Stimulated activated effector memory CD8-positive, alpha-beta T cell treated with anti-CD3 and anti-CD28 coated beads, Interleukin-12 subunit alpha, Interleukin-12 subunit beta, amount 100 ng/mL, for 72 hours (primary cell): Measurements from ENCODE around the gene PICALM.
A peak's percentile ranks its signal among the peaks of the same experiment; 100 is the strongest.

Source experiments
- ATAC-seq: fragments of 150-1000 bp; cut with Tn5 transposase; 2 replicates; pipeline ENCODE4 v1.10.0; 2021
- DNase-seq, 2 donors: peaks; one replicate each; pipeline ENCODE4 v3.0.0; 2021 to 2022; ENCODE audit warnings: low spot score in 2 of 2
- H3K27ac Mint-ChIP-seq: one replicate; pipeline ENCODE4 v1.8.0; 2022; ENCODE audit warnings: mild to moderate bottlenecking, mixed read lengths
- H3K36me3 Mint-ChIP-seq: one replicate; pipeline ENCODE4 v1.8.0; 2022; ENCODE audit warnings: mild to moderate bottlenecking, mixed read lengths
- H3K4me1 Mint-ChIP-seq: one replicate; pipeline ENCODE4 v1.8.0; 2022; ENCODE audit warnings: mixed read lengths
- H3K4me3 Mint-ChIP-seq: one replicate; pipeline ENCODE4 v1.8.0; 2022; ENCODE audit warnings: mild to moderate bottlenecking, mixed read lengths
- H3K9me3 Mint-ChIP-seq: one replicate; pipeline ENCODE4 v1.8.0; 2022; ENCODE audit warnings: mixed read lengths

PICALM gene

DNA sequence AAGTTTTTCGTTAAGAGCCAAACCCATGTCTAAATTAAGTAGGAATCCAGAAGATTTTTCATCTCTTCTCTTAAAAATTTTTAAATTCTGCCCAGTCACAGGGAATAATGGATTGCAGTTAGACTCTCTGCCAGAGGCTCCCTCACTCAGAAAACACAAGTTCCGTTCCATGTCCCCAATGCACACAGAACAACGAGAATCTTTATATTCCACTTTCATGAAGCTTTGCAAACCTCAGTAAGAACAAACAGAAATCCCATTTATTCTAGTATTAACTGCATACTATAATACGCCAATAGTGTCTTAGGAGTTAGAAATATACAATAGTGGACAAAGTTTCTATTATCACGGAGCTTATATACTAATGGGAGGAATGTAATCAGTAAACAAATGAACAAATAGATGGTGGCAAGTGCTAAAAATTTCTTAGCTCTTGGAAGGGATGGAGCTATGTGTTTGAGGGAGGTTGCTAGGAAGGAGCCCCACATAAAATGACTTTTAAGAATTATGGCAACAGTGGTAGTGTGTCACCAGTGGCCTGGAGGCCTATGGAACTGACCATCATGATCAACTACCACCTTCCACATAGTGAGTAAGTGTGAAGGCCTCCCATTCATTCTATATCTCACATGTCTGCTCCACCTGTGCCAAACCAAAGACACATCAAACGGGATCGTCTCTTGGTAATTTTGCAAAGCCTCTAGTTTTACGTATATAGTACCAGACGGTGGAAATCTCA, 24.9 kb downstream of the PICALM start:
- Mint-ChIP-seq H3K27ac (peak overlapping the region; percentile 39), H3K36me3 (peaks cover 67% of the 10 kb centered on the region), H3K4me3 (peak overlapping the region; percentile 60), H3K9me3 (no peaks in the 10 kb centered on the region), H3K4me1 (peaks cover 80% of the 10 kb centered on the region)
- ATAC-seq: no peak
- peak in 1 of 2 donors; percentile 46 for DNase-seq

DNA sequence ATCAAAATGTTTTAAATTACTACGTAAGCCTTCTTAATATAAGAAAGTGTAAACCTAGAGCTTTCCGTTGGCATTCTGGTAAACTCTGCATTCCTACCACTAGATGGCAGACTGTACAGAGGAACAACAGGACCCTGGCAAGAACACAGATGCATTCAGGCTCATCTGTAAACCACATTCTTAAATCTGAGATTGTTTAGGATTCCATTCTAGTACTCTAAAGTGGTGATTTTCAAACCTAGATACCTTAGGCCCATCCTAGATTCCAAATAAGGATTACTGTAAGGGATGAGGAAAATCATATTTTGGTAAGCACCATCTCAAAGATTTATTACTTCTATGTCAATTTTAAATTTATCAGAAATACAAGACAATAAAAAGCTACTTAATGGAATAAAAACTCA, 26.9 kb downstream of the PICALM start:
- Mint-ChIP-seq H3K27ac (peak overlapping the region; percentile 72), H3K4me3 (peak overlapping the region; percentile 60), H3K9me3 (no peaks in the 10 kb centered on the region), H3K4me1 (peaks cover 75% of the 10 kb centered on the region), H3K36me3 (peaks cover 67% of the 10 kb centered on the region)
- peak; percentile 77 for ATAC-seq
- peak; percentile 39 to 65 for DNase-seq

GRCh38 chr11:86040919-86041850, 27.7 kb downstream of the PICALM start:
- Mint-ChIP-seq H3K4me3 (peak overlapping the region; percentile 60), H3K4me1 (peaks cover 67% of the 10 kb centered on the region), H3K9me3 (no peaks in the 10 kb centered on the region), H3K27ac (peak overlapping the region; percentile 72), H3K36me3 (peaks cover 70% of the 10 kb centered on the region)
- ATAC-seq: no peak
- no peak for DNase-seq

GRCh38 chr11:86039094-86039493, 29.8 kb downstream of the PICALM start:
- ATAC-seq: no peak
- Mint-ChIP-seq H3K9me3 (no peaks in the 10 kb centered on the region), H3K4me1 (peaks cover 61% of the 10 kb centered on the region), H3K27ac (peak overlapping the region; percentile 29), H3K4me3 (no peak overlapping the region), H3K36me3 (peaks cover 79% of the 10 kb centered on the region)
- DNase-seq: no peak

GRCh38 chr11:86037743-86038142, 31.1 kb downstream of the PICALM start:
- ATAC-seq: peak; percentile 53
- Mint-ChIP-seq H3K4me3 (no peak overlapping the region), H3K9me3 (no peaks in the 10 kb centered on the region), H3K27ac (peak overlapping the region; percentile 71), H3K4me1 (peaks cover 59% of the 10 kb centered on the region), H3K36me3 (peaks cover 85% of the 10 kb centered on the region)
- no peak for DNase-seq

DNA sequence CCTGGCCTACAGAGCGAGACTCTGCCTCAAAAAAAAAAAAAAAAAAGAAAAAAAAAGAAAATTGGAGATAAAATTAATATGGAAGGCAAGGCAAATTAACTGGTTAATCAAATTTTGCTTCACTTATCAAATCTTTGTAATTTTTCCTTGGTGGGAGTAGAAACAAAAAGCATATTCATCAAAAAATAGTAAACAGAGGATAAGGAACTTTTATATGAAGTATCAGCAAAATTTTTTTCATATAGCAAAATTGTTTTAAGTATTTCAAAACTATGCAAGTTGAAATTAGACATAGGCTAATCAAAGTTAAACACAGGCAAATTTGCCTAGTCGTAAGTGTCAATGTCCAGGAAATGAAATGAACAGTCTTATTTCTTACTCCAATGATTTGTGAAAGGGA, 33.0 kb downstream of the PICALM start:
- Mint-ChIP-seq H3K9me3 (no peaks in the 10 kb centered on the region), H3K36me3 (peaks cover 95% of the 10 kb centered on the region), H3K4me1 (peaks cover 44% of the 10 kb centered on the region), H3K4me3 (no peak overlapping the region), H3K27ac (no peak overlapping the region)
- DNase-seq (no peak), ATAC-seq (no peak)

- peaks cover 98% of the 10 kb centered on the region for H3K36me3 Mint-ChIP-seq
- H3K4me1 Mint-ChIP-seq: peaks cover 40% of the 10 kb centered on the region
- peak overlapping the region; percentile 19 for H3K4me3 Mint-ChIP-seq
- DNase-seq (no peak), ATAC-seq (no peak)
- no peaks in the 10 kb centered on the region for H3K9me3 Mint-ChIP-seq
- H3K27ac Mint-ChIP-seq: peak overlapping the region; percentile 23
Measured at GRCh38 chr11:86035164-86035563, 33.7 kb downstream of the PICALM start.

DNA sequence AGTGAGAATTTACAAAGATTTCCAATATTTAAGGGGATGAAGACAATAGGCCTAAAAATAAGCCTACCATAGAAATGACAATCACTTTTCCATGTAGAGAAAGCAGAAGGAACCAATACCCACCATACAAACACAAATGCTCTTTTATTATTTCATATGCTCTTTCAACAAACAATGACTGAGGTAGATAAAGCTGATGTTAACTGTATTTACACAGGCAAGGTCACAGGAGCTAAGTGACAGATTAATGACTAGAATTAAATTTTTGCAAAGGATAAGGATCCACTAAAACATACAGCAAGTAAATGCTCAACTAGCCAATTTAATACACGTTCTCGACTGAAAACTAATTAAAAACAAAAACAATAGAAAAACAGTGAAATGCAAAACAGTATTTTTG, 34.2 kb downstream of the PICALM start:
- DNase-seq (no peak), ATAC-seq (no peak)
- Mint-ChIP-seq H3K9me3 (no peaks in the 10 kb centered on the region), H3K4me1 (peaks cover 40% of the 10 kb centered on the region), H3K4me3 (peak overlapping the region; percentile 19), H3K27ac (peak overlapping the region; percentile 23), H3K36me3 (peaks cover 98% of the 10 kb centered on the region)

- Mint-ChIP-seq H3K9me3 (no peaks in the 10 kb centered on the region), H3K27ac (peak overlapping the region; percentile 81), H3K4me3 (peak overlapping the region; percentile 41), H3K36me3 (peaks cover 100% of the 10 kb centered on the region), H3K4me1 (peaks cover 55% of the 10 kb centered on the region)
- ATAC-seq: peak; percentile 97
- no peak for DNase-seq
Measured at GRCh38 chr11:86021377-86021776, 47.5 kb downstream of the PICALM start.

DNA sequence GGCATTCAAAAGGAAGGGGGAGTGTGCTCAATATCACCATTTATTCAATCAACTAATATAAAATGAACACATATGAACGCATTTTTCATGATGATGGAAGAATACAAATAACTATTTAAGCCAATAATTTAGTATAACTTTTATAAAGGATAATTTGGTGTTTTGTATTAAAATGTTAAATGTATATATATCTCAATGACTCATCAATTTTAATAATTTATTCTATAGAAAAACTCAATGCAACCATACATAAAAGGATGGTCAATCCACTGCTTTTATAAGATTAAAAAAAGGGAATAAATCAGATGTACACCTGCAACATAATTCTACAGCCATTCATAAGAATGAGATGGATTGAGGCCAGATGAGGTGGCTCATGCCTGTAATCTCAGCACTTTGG, 50.6 kb downstream of the PICALM start:
- no peaks in the 10 kb centered on the region for H3K9me3 Mint-ChIP-seq
- H3K4me3 Mint-ChIP-seq: no peak overlapping the region
- peaks cover 99% of the 10 kb centered on the region for H3K36me3 Mint-ChIP-seq
- DNase-seq: no peak
- H3K4me1 Mint-ChIP-seq: peaks cover 55% of the 10 kb centered on the region
- ATAC-seq: no peak
- H3K27ac Mint-ChIP-seq: no peak overlapping the region

GRCh38 chr11:86016451-86016850, 52.4 kb downstream of the PICALM start:
- no peak for DNase-seq
- Mint-ChIP-seq H3K4me3 (no peak overlapping the region), H3K9me3 (no peaks in the 10 kb centered on the region), H3K4me1 (peaks cover 41% of the 10 kb centered on the region), H3K27ac (peak overlapping the region; percentile 54), H3K36me3 (peaks cover 99% of the 10 kb centered on the region)
- ATAC-seq: no peak

- Mint-ChIP-seq H3K4me1 (peaks cover 34% of the 10 kb centered on the region), H3K36me3 (peaks cover 99% of the 10 kb centered on the region), H3K9me3 (no peaks in the 10 kb centered on the region), H3K4me3 (no peak overlapping the region), H3K27ac (peak overlapping the region; percentile 54)
- DNase-seq (no peak), ATAC-seq (no peak)
Measured at GRCh38 chr11:86015699-86016098, 53.2 kb downstream of the PICALM start.

DNA sequence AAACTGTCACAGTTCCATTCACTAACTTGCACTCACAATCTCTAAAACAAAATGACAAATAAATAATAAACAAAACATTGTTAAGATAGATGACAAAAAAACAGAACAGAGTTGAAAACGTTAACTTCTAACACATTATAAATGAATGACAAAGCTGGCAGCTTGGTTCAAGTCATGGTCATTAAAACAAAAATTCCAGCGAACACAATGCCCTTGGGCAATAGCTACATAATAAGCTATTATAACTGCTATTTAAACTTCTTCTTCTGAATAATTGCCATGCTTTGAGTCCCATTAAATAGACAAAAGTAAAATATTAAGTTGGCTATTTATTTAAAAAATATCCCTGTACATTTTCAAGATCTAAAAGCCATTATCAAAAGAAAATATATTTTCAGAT, 54.7 kb downstream of the PICALM start:
- DNase-seq: no peak
- H3K9me3 Mint-ChIP-seq: no peaks in the 10 kb centered on the region
- peak overlapping the region; percentile 38 for H3K27ac Mint-ChIP-seq
- ATAC-seq: no peak
- no peak overlapping the region for H3K4me3 Mint-ChIP-seq
- peaks cover 33% of the 10 kb centered on the region for H3K4me1 Mint-ChIP-seq
- peaks cover 99% of the 10 kb centered on the region for H3K36me3 Mint-ChIP-seq

DNA sequence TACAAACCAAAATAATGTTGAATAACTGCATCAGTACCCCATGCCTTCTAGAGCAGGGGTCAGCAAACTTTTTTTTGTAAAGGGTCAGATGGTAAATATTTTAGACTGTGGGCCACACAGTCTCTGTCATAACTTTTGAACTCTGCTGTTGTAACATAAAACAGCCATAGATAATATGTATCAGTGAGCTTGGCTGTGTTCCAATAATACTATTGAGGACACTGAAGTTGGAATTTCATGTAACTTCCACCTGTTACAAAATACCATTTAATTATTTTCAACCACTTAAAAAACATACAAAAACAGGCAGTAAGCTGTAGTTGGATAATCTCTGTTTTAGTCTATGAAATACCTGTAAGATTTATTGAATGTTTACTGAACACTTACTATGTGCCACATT, 55.2 kb downstream of the PICALM start:
- H3K36me3 Mint-ChIP-seq: peaks cover 99% of the 10 kb centered on the region
- DNase-seq: no peak
- peak overlapping the region; percentile 38 for H3K27ac Mint-ChIP-seq

DNA sequence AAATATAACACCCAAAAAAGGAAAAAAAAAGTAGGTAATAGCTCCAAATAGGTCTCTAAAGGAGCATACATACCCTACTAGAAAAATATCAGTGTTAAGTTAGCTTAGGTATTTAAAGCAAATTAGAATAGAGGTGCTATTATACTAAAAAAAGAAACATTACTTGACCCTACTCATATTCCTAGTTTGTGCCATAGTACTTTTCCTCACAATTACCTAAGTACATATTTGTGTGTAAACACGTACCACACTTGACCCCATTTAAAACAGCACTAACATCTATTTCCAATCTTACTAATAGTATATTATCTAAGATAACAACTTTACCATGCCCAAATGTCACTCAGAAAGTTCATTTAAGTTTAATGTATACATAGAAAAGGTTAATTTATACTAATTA, 57.7 kb downstream of the PICALM start:
- no peak for ATAC-seq
- peaks cover 99% of the 10 kb centered on the region for H3K36me3 Mint-ChIP-seq
- no peak for DNase-seq
- H3K4me3 Mint-ChIP-seq: no peak overlapping the region
- no peaks in the 10 kb centered on the region for H3K9me3 Mint-ChIP-seq
- H3K27ac Mint-ChIP-seq: no peak overlapping the region
- peaks cover 31% of the 10 kb centered on the region for H3K4me1 Mint-ChIP-seq

More for the DNA sequence above, 55.2 kb downstream of the PICALM start:
- H3K4me3 Mint-ChIP-seq: no peak overlapping the region
- ATAC-seq: no peak
- H3K9me3 Mint-ChIP-seq: no peaks in the 10 kb centered on the region
- H3K4me1 Mint-ChIP-seq: peaks cover 35% of the 10 kb centered on the region
